ENCODE measurements around the gene HCK. TPM values are rescaled to one million over a fixed set of nuclear protein-coding genes. Genes with fewer than 3 reads are reported as not detected.

The HCK gene
- total and polyA plus RNA-seq, 9 of the 15 experiments (the other 6 are each of a cell fraction or from before 2014, with no cell fraction given), result 0.09 to 0.51 (median 0.27) TPM; not detected in 6

GRCh38 chr20:32024683-32025295 lies 27.3 kb upstream of the HCK start:
- POLR2A ChIA-PET, result no interaction called here
- in situ Hi-C loops (cut with MboI), result loop anchor here (10.0 kb wide), 1 partner anchor 170 kb away; no protein-coding TSS in a partner anchor
- no peak overlapping the region for H3K4me3 ChIP-seq
- H3K4me1 ChIP-seq (replicated peaks in 1 of 2; ENCODE audit: control insufficient read depth in 2 of 2, insufficient read depth in 2 of 2, low read length in 2 of 2), result peaks cover under 1 to 3% of the 10 kb centered on the region in 2 experiments; a peak in 3 of 5 replicates
- 7% methylated on average over 6 of the region's 6 CpGs for WGBS (ENCODE audit: insufficient coverage, low coverage, missing lambda C conversion rate)
- peaks cover 18 to 59% of the 10 kb centered on the region in 2 experiments for H3K27me3 ChIP-seq (ENCODE audit: control insufficient read depth in 2 of 2, insufficient read depth in 2 of 2, low read length in 2 of 2)
- ATAC-seq (peak; percentile 54; the same call in 1 of the 3 replicates), FAIRE-seq (peak; percentile 40), DNase-seq (ENCODE audit: extremely low read depth in 1 of 4, low spot score in 3 of 4) (no peak)
- H3K4me2 ChIP-seq (ENCODE audit: insufficient read depth, low read length), result no peak overlapping the region
- intact Hi-C loops (cut with micrococcal nuclease), result no loop called here
- H3K9ac ChIP-seq (ENCODE audit: insufficient read depth in 1 of 2, low read depth in 2 of 2, low read length in 2 of 2), result no peak overlapping the region
- 0 out of 2 replicates have a peak, but pooled peaks cover 4% of the 10 kb centered on the region for H4K20me1 ChIP-seq (replicated peaks; ENCODE audit: control insufficient read depth, insufficient read depth, low read length)
- no peak overlapping the region for H2AFZ ChIP-seq (ENCODE audit: low read depth, low read length)
- no peaks in the 10 kb centered on the region for H3K9me1 ChIP-seq (ENCODE audit: control insufficient read depth, insufficient read depth, low read length)
- H3K79me2 ChIP-seq (ENCODE audit: control insufficient read depth, insufficient read depth, low read length), result no peaks in the 10 kb centered on the region
- no peaks in the 10 kb centered on the region for H3K9me3 ChIP-seq (replicated peaks; ENCODE audit: control insufficient read depth, insufficient read depth, low read depth, low read length)
- H3K27ac ChIP-seq (ENCODE audit: extremely low read depth, low read depth, low read length), result no peak overlapping the region
- CTCF ChIA-PET (ENCODE audit: low intra/inter-chr PET ratio), result interaction anchor here (0.6 kb wide), 1 partner anchor 216 kb away, joined by 5 read pairs; no protein-coding TSS in a partner anchor
- BruUV-seq (replicated peaks), result no TSS peak
- no peaks in the 10 kb centered on the region for H3K36me3 ChIP-seq (ENCODE audit: control insufficient read depth, insufficient read depth, low read length)
- TF ChIP-seq, protein P1, sequence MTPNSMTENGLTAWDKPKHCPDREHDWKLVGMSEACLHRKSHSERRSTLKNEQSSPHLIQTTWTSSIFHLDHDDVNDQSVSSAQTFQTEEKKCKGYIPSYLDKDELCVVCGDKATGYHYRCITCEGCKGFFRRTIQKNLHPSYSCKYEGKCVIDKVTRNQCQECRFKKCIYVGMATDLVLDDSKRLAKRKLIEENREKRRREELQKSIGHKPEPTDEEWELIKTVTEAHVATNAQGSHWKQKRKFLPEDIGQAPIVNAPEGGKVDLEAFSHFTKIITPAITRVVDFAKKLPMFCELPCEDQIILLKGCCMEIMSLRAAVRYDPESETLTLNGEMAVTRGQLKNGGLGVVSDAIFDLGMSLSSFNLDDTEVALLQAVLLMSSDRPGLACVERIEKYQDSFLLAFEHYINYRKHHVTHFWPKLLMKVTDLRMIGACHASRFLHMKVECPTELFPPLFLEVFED (CRISPR knock-in tag; conservative IDR thresholded peaks at IDR 0.05), result 0 out of 2 replicates have a peak, but pooled peaks have one; percentile 43
- TF ChIP-seq ZFP36 (IDR thresholded peaks at IDR 0.05; ENCODE audit: low read depth, low read length, partially characterized antibody), result peak; percentile 10
- TF ChIP-seq CTCF (IDR thresholded peaks at IDR 0.05 in 2 of 3, conservative IDR thresholded peaks at IDR 0.05 in 1 of 3; ENCODE audit: insufficient read depth in 2 of 3, low read depth in 1 of 3, low read length in 3 of 3), result peak in 1 of 3 experiments; percentile 31; a peak in 2 of 6 replicates
- peak; percentile 14 to 35; a peak in 1 of 4 replicates for TF ChIP-seq RAD21 (CRISPR knock-in tag; conservative IDR thresholded peaks at IDR 0.05 in 1 of 2, IDR thresholded peaks at IDR 0.05 in 1 of 2)
- TF ChIP-seq ZBTB26 (CRISPR knock-in tag; IDR thresholded peaks at IDR 0.05), result 0 out of 2 replicates have a peak, but pooled peaks have one; percentile 45
- peak; percentile 54; the same call in 1 of the 2 replicates for TF ChIP-seq MTA1 (IDR thresholded peaks at IDR 0.05; ENCODE audit: borderline replicate concordance)
- TF ChIP-seq ELF4 (CRISPR knock-in tag; IDR thresholded peaks at IDR 0.05), result peak; percentile 55; the same call in 1 of the 2 replicates
- peak; percentile 72; the same call in 1 of the 2 replicates for TF ChIP-seq SPI1 (IDR thresholded peaks at IDR 0.05; ENCODE audit: borderline replicate concordance, low read depth, low read length)
- TF ChIP-seq, protein P2, sequence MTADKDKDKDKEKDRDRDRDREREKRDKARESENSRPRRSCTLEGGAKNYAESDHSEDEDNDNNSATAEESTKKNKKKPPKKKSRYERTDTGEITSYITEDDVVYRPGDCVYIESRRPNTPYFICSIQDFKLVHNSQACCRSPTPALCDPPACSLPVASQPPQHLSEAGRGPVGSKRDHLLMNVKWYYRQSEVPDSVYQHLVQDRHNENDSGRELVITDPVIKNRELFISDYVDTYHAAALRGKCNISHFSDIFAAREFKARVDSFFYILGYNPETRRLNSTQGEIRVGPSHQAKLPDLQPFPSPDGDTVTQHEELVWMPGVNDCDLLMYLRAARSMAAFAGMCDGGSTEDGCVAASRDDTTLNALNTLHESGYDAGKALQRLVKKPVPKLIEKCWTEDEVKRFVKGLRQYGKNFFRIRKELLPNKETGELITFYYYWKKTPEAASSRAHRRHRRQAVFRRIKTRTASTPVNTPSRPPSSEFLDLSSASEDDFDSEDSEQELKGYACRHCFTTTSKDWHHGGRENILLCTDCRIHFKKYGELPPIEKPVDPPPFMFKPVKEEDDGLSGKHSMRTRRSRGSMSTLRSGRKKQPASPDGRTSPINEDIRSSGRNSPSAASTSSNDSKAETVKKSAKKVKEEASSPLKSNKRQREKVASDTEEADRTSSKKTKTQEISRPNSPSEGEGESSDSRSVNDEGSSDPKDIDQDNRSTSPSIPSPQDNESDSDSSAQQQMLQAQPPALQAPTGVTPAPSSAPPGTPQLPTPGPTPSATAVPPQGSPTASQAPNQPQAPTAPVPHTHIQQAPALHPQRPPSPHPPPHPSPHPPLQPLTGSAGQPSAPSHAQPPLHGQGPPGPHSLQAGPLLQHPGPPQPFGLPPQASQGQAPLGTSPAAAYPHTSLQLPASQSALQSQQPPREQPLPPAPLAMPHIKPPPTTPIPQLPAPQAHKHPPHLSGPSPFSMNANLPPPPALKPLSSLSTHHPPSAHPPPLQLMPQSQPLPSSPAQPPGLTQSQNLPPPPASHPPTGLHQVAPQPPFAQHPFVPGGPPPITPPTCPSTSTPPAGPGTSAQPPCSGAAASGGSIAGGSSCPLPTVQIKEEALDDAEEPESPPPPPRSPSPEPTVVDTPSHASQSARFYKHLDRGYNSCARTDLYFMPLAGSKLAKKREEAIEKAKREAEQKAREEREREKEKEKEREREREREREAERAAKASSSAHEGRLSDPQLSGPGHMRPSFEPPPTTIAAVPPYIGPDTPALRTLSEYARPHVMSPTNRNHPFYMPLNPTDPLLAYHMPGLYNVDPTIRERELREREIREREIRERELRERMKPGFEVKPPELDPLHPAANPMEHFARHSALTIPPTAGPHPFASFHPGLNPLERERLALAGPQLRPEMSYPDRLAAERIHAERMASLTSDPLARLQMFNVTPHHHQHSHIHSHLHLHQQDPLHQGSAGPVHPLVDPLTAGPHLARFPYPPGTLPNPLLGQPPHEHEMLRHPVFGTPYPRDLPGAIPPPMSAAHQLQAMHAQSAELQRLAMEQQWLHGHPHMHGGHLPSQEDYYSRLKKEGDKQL (CRISPR knock-in tag; IDR thresholded peaks at IDR 0.05; ENCODE audit: borderline replicate concordance), result no peak
- no peak for TF ChIP-seq PML (IDR thresholded peaks at IDR 0.05; ENCODE audit: low read length)

Data from K562 (cell line).